GM23338 (cell line): ENCODE data around the gene NNAT. TPM values are rescaled to one million over a fixed set of nuclear protein-coding genes. Genes with fewer than 3 reads are reported as not detected.

Experiments used
- ATAC-seq: fragments of 200-7000 bp; cut with Tn5 transposase; 3 replicates; pipeline ENCODE4 v1.9.1; 2020
- DNase-seq: peaks from one replicate; pipeline ENCODE4 v3.0.0-alpha.2; 2015; ENCODE audit warnings: low spot score
- H2AFZ ChIP-seq: fragments of 200-600 bp; sonication (generic); 2 replicates; pipeline ENCODE4 v1.8.0; 2016; ENCODE audit warnings: antibody characterized with exemption, mild to moderate bottlenecking, moderate library complexity
- H3F3A ChIP-seq: fragments of 200-600 bp; sonication (generic); replicated peaks from 2 replicates; pipeline ENCODE4 v1.8.0; 2017; ENCODE audit warnings: antibody characterized with exemption, mixed run types, low read depth
- H3K27ac ChIP-seq: fragments of 200-600 bp; sonication (generic); 2 replicates; pipeline ENCODE4 v1.6.1; 2016; ENCODE audit warnings: low read depth
- H3K27me3 ChIP-seq: fragments of 200-600 bp; sonication (generic); 2 replicates; pipeline ENCODE4 v1.8.0; 2016; ENCODE audit warnings: mild to moderate bottlenecking, mixed run types, moderate library complexity; ENCODE audit not compliant: insufficient read depth
- H3K36me3 ChIP-seq: fragments of 200-600 bp; sonication (generic); 2 replicates; pipeline ENCODE4 v1.8.0; 2016; ENCODE audit warnings: mild to moderate bottlenecking; ENCODE audit not compliant: insufficient read depth
- H3K4me1 ChIP-seq: fragments of 200-600 bp; sonication (generic); 2 replicates; pipeline ENCODE4 v1.8.0; 2016; ENCODE audit warnings: mild to moderate bottlenecking, moderate library complexity; ENCODE audit not compliant: insufficient read depth
- H3K4me2 ChIP-seq: fragments of 200-600 bp; sonication (generic); 2 replicates; pipeline ENCODE4 v1.7.1; 2017; ENCODE audit warnings: mixed run types
- H3K4me3 ChIP-seq: fragments of 200-600 bp; sonication (generic); 2 replicates; pipeline ENCODE4 v1.6.1; 2016; ENCODE audit warnings: mixed run types
- H3K79me2 ChIP-seq: fragments of 200-600 bp; sonication (generic); replicated peaks from 2 replicates; pipeline ENCODE4 v1.8.0; 2017; ENCODE audit warnings: mild to moderate bottlenecking; ENCODE audit not compliant: insufficient read depth
- H3K9me2 ChIP-seq: fragments of 200-600 bp; sonication (generic); 2 replicates; pipeline ENCODE4 v1.8.0; 2017; ENCODE audit not compliant: insufficient read depth
- H4K20me1 ChIP-seq: fragments of 200-600 bp; sonication (generic); replicated peaks from 2 replicates; pipeline ENCODE4 v1.8.0; 2017; ENCODE audit warnings: mild to moderate bottlenecking; ENCODE audit not compliant: insufficient read depth
- H3K27ac Mint-ChIP-seq: 2 replicates; pipeline ENCODE4 v1.8.0; 2020; ENCODE audit warnings: inconsistent platforms, mild to moderate bottlenecking, moderate library complexity, mixed read lengths
- H3K27me3 Mint-ChIP-seq: 3 replicates; pipeline ENCODE4 v1.8.0; 2022; ENCODE audit warnings: low read depth, mild to moderate bottlenecking, moderate library complexity, mixed read lengths, inconsistent platforms; ENCODE audit not compliant: insufficient read depth, poor library complexity
- H3K36me3 Mint-ChIP-seq: 3 replicates; pipeline ENCODE4 v1.8.0; 2021; ENCODE audit warnings: low read depth, mild to moderate bottlenecking, inconsistent platforms, moderate library complexity, mixed read lengths
- H3K4me1 Mint-ChIP-seq: 3 replicates; pipeline ENCODE4 v1.8.0; 2020; ENCODE audit warnings: mild to moderate bottlenecking, inconsistent platforms, mixed read lengths
- H3K4me3 Mint-ChIP-seq: 3 replicates; pipeline ENCODE4 v1.8.0; 2021; ENCODE audit warnings: moderate library complexity, mild to moderate bottlenecking, inconsistent platforms, mixed read lengths
- H3K9me3 Mint-ChIP-seq: 3 replicates; pipeline ENCODE4 v1.8.0; 2020; ENCODE audit warnings: moderate library complexity, mild to moderate bottlenecking, inconsistent platforms, mixed read lengths
- CREB1 ChIP-seq: fragments of 250-450 bp; sonication (Bioruptor Pico); IDR thresholded peaks from 2 replicates; pipeline ENCODE4 v1.5.0; 2020; ENCODE audit warnings: low read depth, mild to moderate bottlenecking, moderate library complexity
- ETS1 ChIP-seq: IDR thresholded peaks from 2 replicates; pipeline ENCODE4 v1.6.1; 2016; ENCODE audit warnings: antibody characterized with exemption
- EZH2 ChIP-seq: fragments of 200-600 bp; sonication (generic); IDR thresholded peaks from one replicate; pipeline ENCODE4 v1.8.0; 2017; ENCODE audit warnings: antibody characterized with exemption, mild to moderate bottlenecking, low read depth; ENCODE audit not compliant: unreplicated experiment
- EZH2phosphoT487 ChIP-seq: fragments of 200-600 bp; sonication (generic); IDR thresholded peaks from one replicate; pipeline ENCODE4 v1.8.1; 2018; ENCODE audit warnings: antibody characterized with exemption; ENCODE audit not compliant: unreplicated experiment
- JUNB ChIP-seq: IDR thresholded peaks from one replicate; pipeline ENCODE4 v1.6.1; 2016; ENCODE audit warnings: antibody characterized with exemption; ENCODE audit not compliant: unreplicated experiment
- POLR2AphosphoS5 ChIP-seq: IDR thresholded peaks from 2 replicates; pipeline ENCODE4 v1.6.1; 2016; ENCODE audit warnings: antibody characterized with exemption, low read depth
- STAT1 ChIP-seq: IDR thresholded peaks from one replicate; pipeline ENCODE4 v1.6.1; 2016; ENCODE audit warnings: antibody characterized with exemption; ENCODE audit not compliant: unreplicated experiment
- ZNF114 ChIP-seq: fragments of 250-450 bp; sonication (Bioruptor Pico); IDR thresholded peaks from 2 replicates; pipeline ENCODE4 v1.5.0; 2020; ENCODE audit warnings: mild to moderate bottlenecking, moderate library complexity
- ZNF331 ChIP-seq: fragments of 250-450 bp; sonication (Bioruptor Pico); IDR thresholded peaks from 2 replicates; pipeline ENCODE4 v1.5.0; 2020; ENCODE audit warnings: low read depth, mild to moderate bottlenecking, moderate library complexity
- polyA plus RNA-seq: library from polyadenylated mRNA; unstranded; fragments of >200 nt; fragmentation: Nextera tagmentation; extraction: Ambion mirVana; gene quantifications from 2 replicates; pipeline ENCODE4 v1.2.1, GENCODE V29; 2016
- total RNA-seq: library from RNA; depleted of rRNA; stranded (reverse); fragments of >200 nt; shearing (Covaris generic); gene quantifications from 2 replicates; pipeline ENCODE4 v1.2.3, GENCODE V29; 2014
- TF ChIP-seq, protein P1 (sequence below): IDR thresholded peaks from one replicate; pipeline ENCODE4 v1.6.1; 2018; ENCODE audit warnings: antibody characterized with exemption; ENCODE audit not compliant: unreplicated experiment
- TF ChIP-seq, protein P2 (sequence below), 2 experiments: fragments of 200-600 bp in 1 of 2; sonication (generic) in 1 of 2; conservative IDR thresholded peaks; 2 replicates each; pipeline versions ENCODE4 v1.5.1 to v1.6.1; 2016 to 2017; ENCODE audit warnings: antibody characterized with exemption in 2 of 2, low read depth in 2 of 2, mild to moderate bottlenecking in 2 of 2, moderate library complexity in 1 of 2

NNAT gene
- total and polyA plus RNA-seq, 2 experiments from 2014 or later, result 4.3 to 4.9 TPM

GRCh38 chr20:37522260-37523011 lies 1.4 kb downstream of the NNAT start:
- peaks cover 44% of the 10 kb centered on the region for H4K20me1 ChIP-seq
- H3K9me2 ChIP-seq, result no peaks in the 10 kb centered on the region
- H3K4me2 ChIP-seq, result peak overlapping the region; percentile 93
- no peak overlapping the region for H2AFZ ChIP-seq
- no peaks in the 10 kb centered on the region for H3F3A ChIP-seq
- peaks cover 20% of the 10 kb centered on the region for H3K27me3 Mint-ChIP-seq
- peaks cover 62% of the 10 kb centered on the region for H3K4me1 ChIP-seq
- peak; percentile 95 for DNase-seq
- H3K27me3 ChIP-seq, result no peaks in the 10 kb centered on the region
- peaks cover 14% of the 10 kb centered on the region for H3K9me3 Mint-ChIP-seq
- H3K36me3 Mint-ChIP-seq, result peaks cover 70% of the 10 kb centered on the region
- ATAC-seq, result peak; percentile 32
- H3K27ac Mint-ChIP-seq, result 0 out of 2 replicates have a peak overlapping the region, but pooled peaks have one; percentile 57
- H3K4me1 Mint-ChIP-seq, result peaks cover 76% of the 10 kb centered on the region
- H3K27ac ChIP-seq, result peak overlapping the region; percentile 75; the same call in 1 of the 2 replicates
- peaks cover 4% of the 10 kb centered on the region for H3K36me3 ChIP-seq
- TF ChIP-seq JUNB (no peak), STAT1 (no peak), POLR2AphosphoS5 (no peak), EZH2phosphoT487 (no peak), ZNF114 (CRISPR knock-in tag) (no peak), ZNF331 (CRISPR knock-in tag) (no peak), CREB1 (CRISPR knock-in tag) (no peak)
- TF ChIP-seq, protein P1, sequence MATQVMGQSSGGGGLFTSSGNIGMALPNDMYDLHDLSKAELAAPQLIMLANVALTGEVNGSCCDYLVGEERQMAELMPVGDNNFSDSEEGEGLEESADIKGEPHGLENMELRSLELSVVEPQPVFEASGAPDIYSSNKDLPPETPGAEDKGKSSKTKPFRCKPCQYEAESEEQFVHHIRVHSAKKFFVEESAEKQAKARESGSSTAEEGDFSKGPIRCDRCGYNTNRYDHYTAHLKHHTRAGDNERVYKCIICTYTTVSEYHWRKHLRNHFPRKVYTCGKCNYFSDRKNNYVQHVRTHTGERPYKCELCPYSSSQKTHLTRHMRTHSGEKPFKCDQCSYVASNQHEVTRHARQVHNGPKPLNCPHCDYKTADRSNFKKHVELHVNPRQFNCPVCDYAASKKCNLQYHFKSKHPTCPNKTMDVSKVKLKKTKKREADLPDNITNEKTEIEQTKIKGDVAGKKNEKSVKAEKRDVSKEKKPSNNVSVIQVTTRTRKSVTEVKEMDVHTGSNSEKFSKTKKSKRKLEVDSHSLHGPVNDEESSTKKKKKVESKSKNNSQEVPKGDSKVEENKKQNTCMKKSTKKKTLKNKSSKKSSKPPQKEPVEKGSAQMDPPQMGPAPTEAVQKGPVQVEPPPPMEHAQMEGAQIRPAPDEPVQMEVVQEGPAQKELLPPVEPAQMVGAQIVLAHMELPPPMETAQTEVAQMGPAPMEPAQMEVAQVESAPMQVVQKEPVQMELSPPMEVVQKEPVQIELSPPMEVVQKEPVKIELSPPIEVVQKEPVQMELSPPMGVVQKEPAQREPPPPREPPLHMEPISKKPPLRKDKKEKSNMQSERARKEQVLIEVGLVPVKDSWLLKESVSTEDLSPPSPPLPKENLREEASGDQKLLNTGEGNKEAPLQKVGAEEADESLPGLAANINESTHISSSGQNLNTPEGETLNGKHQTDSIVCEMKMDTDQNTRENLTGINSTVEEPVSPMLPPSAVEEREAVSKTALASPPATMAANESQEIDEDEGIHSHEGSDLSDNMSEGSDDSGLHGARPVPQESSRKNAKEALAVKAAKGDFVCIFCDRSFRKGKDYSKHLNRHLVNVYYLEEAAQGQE, result no peak
- H3K4me3 Mint-ChIP-seq, result no peak overlapping the region
- H3K79me2 ChIP-seq, result peaks cover 95% of the 10 kb centered on the region
- peak overlapping the region; percentile 43; the same call in 1 of the 2 replicates for H3K4me3 ChIP-seq

DNA sequence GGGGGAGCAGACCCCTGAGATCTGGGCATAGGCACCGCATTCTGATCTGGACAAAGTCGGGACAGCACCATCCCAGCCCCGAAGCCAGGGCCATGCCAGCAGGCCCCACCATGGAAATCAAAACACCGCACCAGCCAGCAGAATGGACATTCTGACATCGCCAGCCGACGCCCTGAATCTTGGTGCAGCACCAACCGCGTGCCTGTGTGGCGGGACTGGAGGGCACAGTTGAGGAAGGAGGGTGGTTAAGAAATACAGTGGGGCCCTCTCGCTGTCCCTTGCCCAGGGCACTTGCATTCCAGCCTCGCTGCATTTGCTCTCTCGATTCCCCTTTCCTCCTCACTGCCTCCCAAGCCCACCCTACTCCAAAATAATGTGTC lies 2.0 kb downstream of the NNAT start:
- no peak overlapping the region for H2AFZ ChIP-seq
- peak overlapping the region; percentile 75 for H3K27ac ChIP-seq
- peak overlapping the region; percentile 43; the same call in 1 of the 2 replicates for H3K4me3 ChIP-seq
- H3K36me3 ChIP-seq, result peaks cover 4% of the 10 kb centered on the region
- peak overlapping the region; percentile 93 for H3K4me2 ChIP-seq
- H3K27me3 ChIP-seq, result no peaks in the 10 kb centered on the region
- Mint-ChIP-seq H3K4me3 (no peak overlapping the region), H3K4me1 (peaks cover 70% of the 10 kb centered on the region), H3K36me3 (peaks cover 66% of the 10 kb centered on the region), H3K27me3 (peaks cover 22% of the 10 kb centered on the region), H3K27ac (0 out of 2 replicates have a peak overlapping the region, but pooled peaks have one; percentile 57), H3K9me3 (peaks cover 14% of the 10 kb centered on the region)
- DNase-seq (peak; percentile 37), ATAC-seq (no peak)
- H3K79me2 ChIP-seq, result peaks cover 92% of the 10 kb centered on the region
- H3K4me1 ChIP-seq, result peaks cover 56% of the 10 kb centered on the region
- H3K9me2 ChIP-seq, result no peaks in the 10 kb centered on the region
- peaks cover 39% of the 10 kb centered on the region for H4K20me1 ChIP-seq
- no peaks in the 10 kb centered on the region for H3F3A ChIP-seq
- no peak for TF ChIP-seq EZH2
- TF ChIP-seq, protein P2, sequence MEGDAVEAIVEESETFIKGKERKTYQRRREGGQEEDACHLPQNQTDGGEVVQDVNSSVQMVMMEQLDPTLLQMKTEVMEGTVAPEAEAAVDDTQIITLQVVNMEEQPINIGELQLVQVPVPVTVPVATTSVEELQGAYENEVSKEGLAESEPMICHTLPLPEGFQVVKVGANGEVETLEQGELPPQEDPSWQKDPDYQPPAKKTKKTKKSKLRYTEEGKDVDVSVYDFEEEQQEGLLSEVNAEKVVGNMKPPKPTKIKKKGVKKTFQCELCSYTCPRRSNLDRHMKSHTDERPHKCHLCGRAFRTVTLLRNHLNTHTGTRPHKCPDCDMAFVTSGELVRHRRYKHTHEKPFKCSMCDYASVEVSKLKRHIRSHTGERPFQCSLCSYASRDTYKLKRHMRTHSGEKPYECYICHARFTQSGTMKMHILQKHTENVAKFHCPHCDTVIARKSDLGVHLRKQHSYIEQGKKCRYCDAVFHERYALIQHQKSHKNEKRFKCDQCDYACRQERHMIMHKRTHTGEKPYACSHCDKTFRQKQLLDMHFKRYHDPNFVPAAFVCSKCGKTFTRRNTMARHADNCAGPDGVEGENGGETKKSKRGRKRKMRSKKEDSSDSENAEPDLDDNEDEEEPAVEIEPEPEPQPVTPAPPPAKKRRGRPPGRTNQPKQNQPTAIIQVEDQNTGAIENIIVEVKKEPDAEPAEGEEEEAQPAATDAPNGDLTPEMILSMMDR (conservative IDR thresholded peaks at IDR 0.05; ENCODE audit: low read depth in 2 of 2), result no peak
- TF ChIP-seq ZNF114 (CRISPR knock-in tag), result no peak
- TF ChIP-seq, protein P1, result no peak
- no peak for TF ChIP-seq STAT1
- no peak for TF ChIP-seq EZH2phosphoT487
- no peak for TF ChIP-seq CREB1 (CRISPR knock-in tag)
- TF ChIP-seq ZNF331 (CRISPR knock-in tag), result no peak
- TF ChIP-seq ETS1, result no peak
